ENCODE data around the gene MMEL1.

DNA sequence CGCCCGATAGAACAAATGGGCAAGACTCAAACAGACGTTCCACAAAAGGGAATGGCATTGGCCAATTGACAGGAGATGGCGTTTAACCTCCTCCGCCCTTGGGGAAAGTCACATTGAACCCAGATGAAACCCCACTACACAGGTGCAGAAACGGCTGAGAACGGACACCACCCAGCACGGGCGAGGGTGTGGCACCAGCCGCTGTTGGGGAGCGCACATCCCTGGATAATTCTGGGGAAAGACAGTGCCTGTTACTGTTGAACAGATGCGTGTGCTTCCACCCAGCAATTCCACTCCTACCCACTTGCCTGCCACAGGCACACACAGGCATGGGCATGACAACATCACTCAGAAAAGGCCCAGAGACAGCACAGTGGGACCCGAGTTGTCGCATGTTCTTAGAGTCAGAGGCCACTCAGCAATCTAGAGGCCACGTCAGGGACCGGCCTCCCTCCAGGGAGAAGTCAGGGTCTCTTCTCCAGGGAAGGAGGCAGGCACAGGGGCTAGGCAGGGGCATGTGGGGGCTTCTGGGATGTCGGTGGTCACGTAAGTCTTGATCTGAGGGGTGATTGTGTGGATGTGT lies 31.0 kb downstream of the MMEL1 start:
- no peak for TF ChIP-seq POLR2AphosphoS5 (IDR thresholded peaks at IDR 0.05; ENCODE audit: low read depth)
- TF ChIP-seq, protein P1, sequence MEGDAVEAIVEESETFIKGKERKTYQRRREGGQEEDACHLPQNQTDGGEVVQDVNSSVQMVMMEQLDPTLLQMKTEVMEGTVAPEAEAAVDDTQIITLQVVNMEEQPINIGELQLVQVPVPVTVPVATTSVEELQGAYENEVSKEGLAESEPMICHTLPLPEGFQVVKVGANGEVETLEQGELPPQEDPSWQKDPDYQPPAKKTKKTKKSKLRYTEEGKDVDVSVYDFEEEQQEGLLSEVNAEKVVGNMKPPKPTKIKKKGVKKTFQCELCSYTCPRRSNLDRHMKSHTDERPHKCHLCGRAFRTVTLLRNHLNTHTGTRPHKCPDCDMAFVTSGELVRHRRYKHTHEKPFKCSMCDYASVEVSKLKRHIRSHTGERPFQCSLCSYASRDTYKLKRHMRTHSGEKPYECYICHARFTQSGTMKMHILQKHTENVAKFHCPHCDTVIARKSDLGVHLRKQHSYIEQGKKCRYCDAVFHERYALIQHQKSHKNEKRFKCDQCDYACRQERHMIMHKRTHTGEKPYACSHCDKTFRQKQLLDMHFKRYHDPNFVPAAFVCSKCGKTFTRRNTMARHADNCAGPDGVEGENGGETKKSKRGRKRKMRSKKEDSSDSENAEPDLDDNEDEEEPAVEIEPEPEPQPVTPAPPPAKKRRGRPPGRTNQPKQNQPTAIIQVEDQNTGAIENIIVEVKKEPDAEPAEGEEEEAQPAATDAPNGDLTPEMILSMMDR (IDR thresholded peaks at IDR 0.05; ENCODE audit: insufficient read depth, low read length) = no peak
- no peak for TF ChIP-seq GABPA (IDR thresholded peaks at IDR 0.05; ENCODE audit: low read depth)
- TF ChIP-seq, protein P2, sequence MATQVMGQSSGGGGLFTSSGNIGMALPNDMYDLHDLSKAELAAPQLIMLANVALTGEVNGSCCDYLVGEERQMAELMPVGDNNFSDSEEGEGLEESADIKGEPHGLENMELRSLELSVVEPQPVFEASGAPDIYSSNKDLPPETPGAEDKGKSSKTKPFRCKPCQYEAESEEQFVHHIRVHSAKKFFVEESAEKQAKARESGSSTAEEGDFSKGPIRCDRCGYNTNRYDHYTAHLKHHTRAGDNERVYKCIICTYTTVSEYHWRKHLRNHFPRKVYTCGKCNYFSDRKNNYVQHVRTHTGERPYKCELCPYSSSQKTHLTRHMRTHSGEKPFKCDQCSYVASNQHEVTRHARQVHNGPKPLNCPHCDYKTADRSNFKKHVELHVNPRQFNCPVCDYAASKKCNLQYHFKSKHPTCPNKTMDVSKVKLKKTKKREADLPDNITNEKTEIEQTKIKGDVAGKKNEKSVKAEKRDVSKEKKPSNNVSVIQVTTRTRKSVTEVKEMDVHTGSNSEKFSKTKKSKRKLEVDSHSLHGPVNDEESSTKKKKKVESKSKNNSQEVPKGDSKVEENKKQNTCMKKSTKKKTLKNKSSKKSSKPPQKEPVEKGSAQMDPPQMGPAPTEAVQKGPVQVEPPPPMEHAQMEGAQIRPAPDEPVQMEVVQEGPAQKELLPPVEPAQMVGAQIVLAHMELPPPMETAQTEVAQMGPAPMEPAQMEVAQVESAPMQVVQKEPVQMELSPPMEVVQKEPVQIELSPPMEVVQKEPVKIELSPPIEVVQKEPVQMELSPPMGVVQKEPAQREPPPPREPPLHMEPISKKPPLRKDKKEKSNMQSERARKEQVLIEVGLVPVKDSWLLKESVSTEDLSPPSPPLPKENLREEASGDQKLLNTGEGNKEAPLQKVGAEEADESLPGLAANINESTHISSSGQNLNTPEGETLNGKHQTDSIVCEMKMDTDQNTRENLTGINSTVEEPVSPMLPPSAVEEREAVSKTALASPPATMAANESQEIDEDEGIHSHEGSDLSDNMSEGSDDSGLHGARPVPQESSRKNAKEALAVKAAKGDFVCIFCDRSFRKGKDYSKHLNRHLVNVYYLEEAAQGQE (IDR thresholded peaks at IDR 0.05; ENCODE audit: insufficient replicate concordance, low read depth) = no peak
